GM12873 (cell line): ENCODE results near the gene SYNPO2.

Experiments used
- CTCF ChIP-seq: IDR thresholded peaks from 2 replicates; pipeline ENCODE4 v1.5.1; 2012; ENCODE audit warnings: low read depth, mild to moderate bottlenecking, moderate library complexity, low read length, control low read depth; ENCODE audit not compliant: insufficient read depth; ENCODE audit errors: missing control alignments

The SYNPO2 gene

GRCh38 chr4:119046263-119046662, 157.6 kb downstream of the SYNPO2 start:
- no peak for TF ChIP-seq CTCF

- TF ChIP-seq CTCF: no peak
These were observed 159.8 kb downstream of the SYNPO2 start for GRCh38 chr4:119048446-119048845.

- TF ChIP-seq CTCF: no peak
These were observed 160.7 kb downstream of the SYNPO2 start for GRCh38 chr4:119049342-119049741.

GRCh38 chr4:119050527-119051090, 162.0 kb downstream of the SYNPO2 start:
- TF ChIP-seq CTCF: no peak

GRCh38 chr4:119053245-119053644, 164.6 kb downstream of the SYNPO2 start:
- TF ChIP-seq CTCF: no peak

GRCh38 chr4:119053997-119054396, 165.3 kb downstream of the SYNPO2 start:
- no peak for TF ChIP-seq CTCF

- TF ChIP-seq CTCF: no peak
These were observed 168.8 kb downstream of the SYNPO2 start for GRCh38 chr4:119057417-119057816.
